ENCODE results near the gene NCK2. TPM values are rescaled to one million over a fixed set of nuclear protein-coding genes. Genes with fewer than 3 reads are reported as not detected.

Gene NCK2
- total RNA-seq, 1 experiment from 2014 or later, result 49.2 TPM

GRCh38 chr2:105784589-105784988 lies 39.9 kb downstream of the NCK2 start:
- no peaks in the 10 kb centered on the region for H3K9me3 Mint-ChIP-seq
- H2BK12ac ChIP-seq (ENCODE audit: insufficient read length, low read depth, low read length), result no peak overlapping the region
- no peaks in the 10 kb centered on the region for H3K9me3 ChIP-seq (ENCODE audit: control insufficient read depth, low read depth, low read length)
- no peak overlapping the region for H3K4ac ChIP-seq (ENCODE audit: low read depth, low read length)
- H4K8ac ChIP-seq (replicated peaks; ENCODE audit: insufficient read length, low read depth, low read length), result no peak overlapping the region
- no peak overlapping the region for H3K4me3 Mint-ChIP-seq
- no peak overlapping the region for H2AFZ ChIP-seq (ENCODE audit: low read length)
- no peak overlapping the region for H4K91ac ChIP-seq (ENCODE audit: insufficient read length, low read depth, low read length)
- no peak overlapping the region for H3T11ph ChIP-seq (ENCODE audit: low read length)
- no peak overlapping the region for H3K56ac ChIP-seq (ENCODE audit: insufficient read length, low read depth, low read length)
- no peak for DNase-seq
- H3K27me3 Mint-ChIP-seq (ENCODE audit: low read depth), result no peaks in the 10 kb centered on the region
- no peak overlapping the region for H3K27ac ChIP-seq (ENCODE audit: insufficient read length, low read depth, low read length)
- H4K5ac ChIP-seq (ENCODE audit: insufficient read length, low read depth, low read length), result no peak overlapping the region
- no peak overlapping the region for H2BK120ac ChIP-seq (ENCODE audit: low read depth, low read length, poor library complexity, severe bottlenecking)
- no peak overlapping the region for H2BK5ac ChIP-seq (ENCODE audit: insufficient read length, low read length)
- peaks cover 11% of the 10 kb centered on the region for H3K79me1 ChIP-seq (ENCODE audit: insufficient read depth, low read depth, low read length, poor library complexity, severe bottlenecking)
- H3K4me2 ChIP-seq (ENCODE audit: insufficient read depth, insufficient read length, low read length), result no peak overlapping the region
- WGBS (ENCODE audit: extremely low coverage, insufficient read length, low lambda C conversion rate), result no CpG with 5 or more reads among the region's 5 CpGs
- no peak overlapping the region for H2AK5ac ChIP-seq (ENCODE audit: insufficient read length, low read length)
- no peaks in the 10 kb centered on the region for H4K20me1 ChIP-seq (ENCODE audit: control insufficient read depth, insufficient read depth, insufficient read length)
- TF ChIP-seq, protein P1, sequence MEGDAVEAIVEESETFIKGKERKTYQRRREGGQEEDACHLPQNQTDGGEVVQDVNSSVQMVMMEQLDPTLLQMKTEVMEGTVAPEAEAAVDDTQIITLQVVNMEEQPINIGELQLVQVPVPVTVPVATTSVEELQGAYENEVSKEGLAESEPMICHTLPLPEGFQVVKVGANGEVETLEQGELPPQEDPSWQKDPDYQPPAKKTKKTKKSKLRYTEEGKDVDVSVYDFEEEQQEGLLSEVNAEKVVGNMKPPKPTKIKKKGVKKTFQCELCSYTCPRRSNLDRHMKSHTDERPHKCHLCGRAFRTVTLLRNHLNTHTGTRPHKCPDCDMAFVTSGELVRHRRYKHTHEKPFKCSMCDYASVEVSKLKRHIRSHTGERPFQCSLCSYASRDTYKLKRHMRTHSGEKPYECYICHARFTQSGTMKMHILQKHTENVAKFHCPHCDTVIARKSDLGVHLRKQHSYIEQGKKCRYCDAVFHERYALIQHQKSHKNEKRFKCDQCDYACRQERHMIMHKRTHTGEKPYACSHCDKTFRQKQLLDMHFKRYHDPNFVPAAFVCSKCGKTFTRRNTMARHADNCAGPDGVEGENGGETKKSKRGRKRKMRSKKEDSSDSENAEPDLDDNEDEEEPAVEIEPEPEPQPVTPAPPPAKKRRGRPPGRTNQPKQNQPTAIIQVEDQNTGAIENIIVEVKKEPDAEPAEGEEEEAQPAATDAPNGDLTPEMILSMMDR (conservative IDR thresholded peaks at IDR 0.05), result no peak
- H2BK20ac ChIP-seq (ENCODE audit: low read depth, low read length, poor library complexity, severe bottlenecking), result no peak overlapping the region
- H3K4me1 Mint-ChIP-seq, result peaks cover 63 to 68% of the 10 kb centered on the region in 2 experiments
- no peak overlapping the region for H3K14ac ChIP-seq (ENCODE audit: insufficient read depth, low read length)
- H3K27ac Mint-ChIP-seq, result no peak overlapping the region
- no peak overlapping the region for H3K23ac ChIP-seq (ENCODE audit: insufficient read length, low read depth, low read length)
- H3K9ac ChIP-seq (ENCODE audit: extremely low read depth, insufficient read length, low read length), result no peak overlapping the region
- peaks cover 6% of the 10 kb centered on the region; the same call in 1 of the 2 replicates for H3K79me2 ChIP-seq (ENCODE audit: insufficient read depth, low read length)
- H3K23me2 ChIP-seq (ENCODE audit: insufficient read length, low read depth, low read length, poor library complexity, severe bottlenecking), result peaks cover 2% of the 10 kb centered on the region
- no peak overlapping the region for H2BK15ac ChIP-seq (ENCODE audit: low read depth, low read length)
- H3K4me1 ChIP-seq (ENCODE audit: insufficient read depth, low read length), result no peaks in the 10 kb centered on the region; the same call in 1 of the 2 replicates
- H3K36me3 Mint-ChIP-seq (ENCODE audit: insufficient read depth in 1 of 3, low read depth in 3 of 3), result peaks cover 0 to 7% (median 0%) of the 10 kb centered on the region in 3 experiments; a peak in 5 of 7 replicates
- no peaks in the 10 kb centered on the region for H3K27me3 ChIP-seq (ENCODE audit: insufficient read depth, low read length)
- no peak overlapping the region for H3K18ac ChIP-seq (ENCODE audit: insufficient read length, low read depth, low read length)
